ENCODE data around the gene KCNH2. TPM values are rescaled to one million over a fixed set of nuclear protein-coding genes. Genes with fewer than 3 reads are reported as not detected.
A peak's percentile ranks its signal among the peaks of the same experiment; 100 is the strongest.
"Not testable (repeated sequence)": the region's sequence is repeated elsewhere in the genome, so short reads cannot be mapped to it uniquely, and the experiment has no call there.

The KCNH2 gene
- total RNA-seq, 4 donors from 2014 or later = 2.4 to 8.5 (median 3.4) TPM

DNA sequence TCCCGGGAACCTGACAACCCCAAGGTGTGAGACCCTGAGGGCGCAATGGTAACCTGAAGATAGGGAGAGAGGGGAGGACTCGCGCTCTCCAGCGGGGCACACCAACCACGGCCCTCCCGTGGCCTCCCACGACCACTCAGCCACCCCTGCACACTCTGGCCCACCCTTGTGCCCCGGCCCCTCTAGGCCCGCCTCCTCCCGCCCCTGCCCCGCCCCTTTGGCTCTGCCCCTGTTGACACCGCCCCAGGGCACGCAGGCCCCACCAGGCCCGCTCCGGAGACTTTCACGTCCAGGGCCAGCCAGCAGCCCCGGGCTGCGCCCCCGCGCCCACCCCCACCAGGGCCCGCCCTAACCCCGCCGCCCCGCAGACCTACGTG, 35.2 kb upstream of the KCNH2 start:
- DNase-seq = no peak
- peak overlapping the region in 2 of 4 donors; percentile 72 to 79 for H3K27ac ChIP-seq
- peaks cover 5 to 35% (median 9%) of the 10 kb centered on the region in 4 donors for H3K4me1 ChIP-seq
- no peaks in the 10 kb centered on the region for H3K9me3 ChIP-seq
- H3K27me3 ChIP-seq = no peaks in the 10 kb centered on the region
- H3K36me3 ChIP-seq = no peaks in the 10 kb centered on the region
- H3K4me3 ChIP-seq = peak overlapping the region; percentile 26 to 48 (median 38)
- TF ChIP-seq, protein P1, sequence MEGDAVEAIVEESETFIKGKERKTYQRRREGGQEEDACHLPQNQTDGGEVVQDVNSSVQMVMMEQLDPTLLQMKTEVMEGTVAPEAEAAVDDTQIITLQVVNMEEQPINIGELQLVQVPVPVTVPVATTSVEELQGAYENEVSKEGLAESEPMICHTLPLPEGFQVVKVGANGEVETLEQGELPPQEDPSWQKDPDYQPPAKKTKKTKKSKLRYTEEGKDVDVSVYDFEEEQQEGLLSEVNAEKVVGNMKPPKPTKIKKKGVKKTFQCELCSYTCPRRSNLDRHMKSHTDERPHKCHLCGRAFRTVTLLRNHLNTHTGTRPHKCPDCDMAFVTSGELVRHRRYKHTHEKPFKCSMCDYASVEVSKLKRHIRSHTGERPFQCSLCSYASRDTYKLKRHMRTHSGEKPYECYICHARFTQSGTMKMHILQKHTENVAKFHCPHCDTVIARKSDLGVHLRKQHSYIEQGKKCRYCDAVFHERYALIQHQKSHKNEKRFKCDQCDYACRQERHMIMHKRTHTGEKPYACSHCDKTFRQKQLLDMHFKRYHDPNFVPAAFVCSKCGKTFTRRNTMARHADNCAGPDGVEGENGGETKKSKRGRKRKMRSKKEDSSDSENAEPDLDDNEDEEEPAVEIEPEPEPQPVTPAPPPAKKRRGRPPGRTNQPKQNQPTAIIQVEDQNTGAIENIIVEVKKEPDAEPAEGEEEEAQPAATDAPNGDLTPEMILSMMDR (IDR thresholded peaks at IDR 0.05) = no peak
- TF ChIP-seq POLR2A (IDR thresholded peaks at IDR 0.05) = no peak

- Histone ChIP-seq H3K4me1 (peaks cover 1 to 34% (median 6%) of the 10 kb centered on the region in 4 donors), H3K36me3 (no peaks in the 10 kb centered on the region), H3K27ac (peak overlapping the region in 3 of 4 donors; percentile 59 to 79 (median 72)), H3K4me3 (no peak overlapping the region), H3K9me3 (no peaks in the 10 kb centered on the region), H3K27me3 (no peaks in the 10 kb centered on the region)
- TF ChIP-seq POLR2A (IDR thresholded peaks at IDR 0.05) = no peak
- TF ChIP-seq, protein P1 (IDR thresholded peaks at IDR 0.05) = peak in 4 of 6 experiments; percentile 14 to 28 (median 18)
- DNase-seq = no peak
Observed at GRCh38 chr7:151012911-151013347, 34.8 kb upstream of the KCNH2 start.

- no peaks in the 10 kb centered on the region for H3K36me3 ChIP-seq
- H3K9me3 ChIP-seq = no peaks in the 10 kb centered on the region
- peaks cover 0 to 30% (median 3%) of the 10 kb centered on the region in 4 donors for H3K4me1 ChIP-seq
- peak overlapping the region in 3 of 4 donors; percentile 36 to 79 (median 59) for H3K27ac ChIP-seq
- no peak overlapping the region for H3K4me3 ChIP-seq
- no peaks in the 10 kb centered on the region for H3K27me3 ChIP-seq
- peak in 1 of 2 donors; percentile 20 for TF ChIP-seq POLR2A (IDR thresholded peaks at IDR 0.05)
- TF ChIP-seq, protein P1 (IDR thresholded peaks at IDR 0.05) = peak in 3 of 6 experiments; percentile 24 to 57 (median 32)
- peak in 2 of 3 donors; percentile 72 to 84 for DNase-seq
Observed at GRCh38 chr7:151012031-151012692, 34.0 kb upstream of the KCNH2 start.

- not testable (repeated sequence) for H3K9me3 ChIP-seq, DNase-seq, H3K36me3 ChIP-seq, H3K4me3 ChIP-seq, H3K27me3 ChIP-seq
- peaks cover 0 to 30% (median 3%) of the 10 kb centered on the region in 4 donors for H3K4me1 ChIP-seq
- peak overlapping the region in 2 of 4 donors; percentile 59 to 79 for H3K27ac ChIP-seq
Observed at GRCh38 chr7:151011616-151012015, 33.5 kb upstream of the KCNH2 start.

GRCh38 chr7:151011097-151011409, 32.9 kb upstream of the KCNH2 start:
- H3K27ac ChIP-seq = no peak overlapping the region
- peak in 1 of 3 donors; percentile 39 for DNase-seq
- no peaks in the 10 kb centered on the region for H3K9me3 ChIP-seq
- H3K4me1 ChIP-seq = peaks cover 0 to 30% (median 3%) of the 10 kb centered on the region in 4 donors
- no peak for TF ChIP-seq POLR2A (IDR thresholded peaks at IDR 0.05)
- TF ChIP-seq, protein P1 (IDR thresholded peaks at IDR 0.05) = no peak
- no peak overlapping the region for H3K4me3 ChIP-seq
- H3K36me3 ChIP-seq = no peaks in the 10 kb centered on the region
- no peaks in the 10 kb centered on the region for H3K27me3 ChIP-seq

GRCh38 chr7:151010307-151011096, 32.4 kb upstream of the KCNH2 start:
- TF ChIP-seq POLR2A (IDR thresholded peaks at IDR 0.05) = no peak
- TF ChIP-seq, protein P1 (IDR thresholded peaks at IDR 0.05) = no peak
- no peak overlapping the region for H3K4me3 ChIP-seq
- H3K27me3 ChIP-seq = no peaks in the 10 kb centered on the region
- DNase-seq = peak in 2 of 3 donors; percentile 48 to 57
- H3K27ac ChIP-seq = no peak overlapping the region
- peaks cover 0 to 30% (median 3%) of the 10 kb centered on the region in 4 donors for H3K4me1 ChIP-seq
- H3K36me3 ChIP-seq = no peaks in the 10 kb centered on the region
- no peaks in the 10 kb centered on the region for H3K9me3 ChIP-seq
